NB4 (cell line): ENCODE measurements around the gene IMMP1L.

Experiments used
- DNase-seq: peaks from one replicate; pipeline ENCODE4 v3.0.0; 2010; ENCODE audit warnings: low read depth
- H3K4me3 ChIP-seq: one replicate; pipeline ENCODE4 v1.5.1; 2011; ENCODE audit warnings: mild to moderate bottlenecking, low read depth, low read length, moderate library complexity
- MYC ChIP-seq: IDR thresholded peaks from 2 replicates; pipeline ENCODE4 v1.6.1; 2011; ENCODE audit warnings: low read depth, low read length
- POLR2A ChIP-seq: IDR thresholded peaks from 2 replicates; pipeline ENCODE4 v1.6.1; 2011; ENCODE audit warnings: mild to moderate bottlenecking; ENCODE audit not compliant: insufficient read length; ENCODE audit errors: extremely low read depth
- TF ChIP-seq, protein P1 (sequence below): IDR thresholded peaks from one replicate; pipeline ENCODE4 v1.5.1; 2012; ENCODE audit warnings: low read depth, low read length
- TF ChIP-seq, protein P2 (sequence below): IDR thresholded peaks from 2 replicates; pipeline ENCODE4 v1.6.1; 2011; ENCODE audit warnings: low read depth, low read length

IMMP1L gene

DNA sequence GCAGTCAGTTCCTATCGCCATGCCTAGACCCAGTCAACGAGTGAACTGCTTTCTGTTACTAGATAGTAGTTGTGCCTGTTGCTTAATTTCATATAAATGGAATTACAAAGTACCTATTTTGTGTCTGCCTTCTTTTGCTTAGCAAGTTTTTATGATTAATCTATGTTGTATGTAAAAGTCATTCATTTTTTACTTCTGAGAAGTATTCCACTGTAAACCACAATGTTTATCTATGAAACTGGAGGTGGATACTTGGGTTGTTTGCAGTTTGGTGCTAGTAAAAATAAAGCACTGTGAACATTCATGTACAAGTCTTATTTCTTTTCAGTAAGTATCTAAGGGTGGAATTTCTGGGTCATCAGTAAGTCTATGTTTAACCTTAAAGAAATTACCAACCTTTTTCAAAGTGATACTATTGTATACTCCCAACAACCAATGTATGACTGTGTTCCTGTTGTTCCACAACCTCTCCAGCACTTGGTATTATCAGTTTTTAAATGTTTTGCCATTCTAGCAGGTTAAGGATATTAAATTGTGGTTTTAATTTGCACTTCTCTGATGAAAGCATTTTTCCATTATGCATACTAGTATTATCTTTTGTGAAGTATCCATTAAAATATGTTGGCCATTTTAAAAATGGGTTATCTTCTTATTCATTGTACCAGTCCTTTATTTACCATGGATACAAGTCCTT is 71.5 kb downstream of the IMMP1L start:
- TF ChIP-seq, protein P1, sequence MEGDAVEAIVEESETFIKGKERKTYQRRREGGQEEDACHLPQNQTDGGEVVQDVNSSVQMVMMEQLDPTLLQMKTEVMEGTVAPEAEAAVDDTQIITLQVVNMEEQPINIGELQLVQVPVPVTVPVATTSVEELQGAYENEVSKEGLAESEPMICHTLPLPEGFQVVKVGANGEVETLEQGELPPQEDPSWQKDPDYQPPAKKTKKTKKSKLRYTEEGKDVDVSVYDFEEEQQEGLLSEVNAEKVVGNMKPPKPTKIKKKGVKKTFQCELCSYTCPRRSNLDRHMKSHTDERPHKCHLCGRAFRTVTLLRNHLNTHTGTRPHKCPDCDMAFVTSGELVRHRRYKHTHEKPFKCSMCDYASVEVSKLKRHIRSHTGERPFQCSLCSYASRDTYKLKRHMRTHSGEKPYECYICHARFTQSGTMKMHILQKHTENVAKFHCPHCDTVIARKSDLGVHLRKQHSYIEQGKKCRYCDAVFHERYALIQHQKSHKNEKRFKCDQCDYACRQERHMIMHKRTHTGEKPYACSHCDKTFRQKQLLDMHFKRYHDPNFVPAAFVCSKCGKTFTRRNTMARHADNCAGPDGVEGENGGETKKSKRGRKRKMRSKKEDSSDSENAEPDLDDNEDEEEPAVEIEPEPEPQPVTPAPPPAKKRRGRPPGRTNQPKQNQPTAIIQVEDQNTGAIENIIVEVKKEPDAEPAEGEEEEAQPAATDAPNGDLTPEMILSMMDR, result no peak
- TF ChIP-seq POLR2A, result no peak
- no peak for TF ChIP-seq MYC
- TF ChIP-seq, protein P2, sequence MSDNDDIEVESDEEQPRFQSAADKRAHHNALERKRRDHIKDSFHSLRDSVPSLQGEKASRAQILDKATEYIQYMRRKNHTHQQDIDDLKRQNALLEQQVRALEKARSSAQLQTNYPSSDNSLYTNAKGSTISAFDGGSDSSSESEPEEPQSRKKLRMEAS, result no peak
- H3K4me3 ChIP-seq, result no peak overlapping the region
- DNase-seq, result no peak

DNA sequence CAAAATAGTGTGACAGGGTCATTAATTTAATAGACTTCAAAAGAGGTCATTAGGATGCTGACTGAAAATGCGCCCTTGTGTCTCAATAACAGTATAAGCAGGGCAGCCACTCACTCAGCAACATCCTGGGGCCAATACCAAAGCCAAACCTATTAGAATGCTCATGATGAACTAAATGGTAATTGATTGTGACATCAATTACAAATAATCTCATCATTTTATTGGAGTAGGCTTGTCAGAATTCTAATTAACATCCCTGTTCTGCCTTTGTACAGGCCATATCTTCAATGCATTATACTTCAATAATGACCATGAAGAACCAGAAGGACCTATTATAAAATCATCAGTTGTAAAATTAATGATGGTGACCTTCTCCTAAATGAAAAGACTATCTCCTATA is 75.6 kb downstream of the IMMP1L start:
- DNase-seq, result no peak
- H3K4me3 ChIP-seq, result no peak overlapping the region
- TF ChIP-seq MYC, result no peak
- TF ChIP-seq POLR2A, result no peak
- TF ChIP-seq, protein P1, result no peak
- TF ChIP-seq, protein P2, result no peak

DNA sequence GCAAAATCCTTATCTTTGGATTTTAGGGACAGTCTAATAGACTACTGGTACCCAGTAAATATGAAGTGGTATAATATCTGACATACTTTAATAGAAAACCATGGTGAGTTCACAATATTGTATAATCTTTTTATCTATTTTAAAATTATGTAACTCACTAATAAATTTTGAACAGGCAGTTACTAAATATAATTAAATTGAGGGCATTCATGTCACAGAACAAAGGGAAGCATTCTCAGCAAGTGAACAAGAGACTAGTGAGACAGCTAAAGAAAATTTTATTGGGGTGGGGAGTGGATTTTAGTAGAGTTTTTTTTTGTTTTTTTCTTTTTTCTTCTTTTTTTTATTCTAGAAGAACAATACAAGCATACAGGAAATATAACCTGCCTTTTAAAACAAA is 84.8 kb downstream of the IMMP1L start:
- TF ChIP-seq, protein P1, result no peak
- TF ChIP-seq POLR2A (no peak), MYC (no peak)
- TF ChIP-seq, protein P2, result no peak
- H3K4me3 ChIP-seq, result no peak overlapping the region
- no peak for DNase-seq

DNA sequence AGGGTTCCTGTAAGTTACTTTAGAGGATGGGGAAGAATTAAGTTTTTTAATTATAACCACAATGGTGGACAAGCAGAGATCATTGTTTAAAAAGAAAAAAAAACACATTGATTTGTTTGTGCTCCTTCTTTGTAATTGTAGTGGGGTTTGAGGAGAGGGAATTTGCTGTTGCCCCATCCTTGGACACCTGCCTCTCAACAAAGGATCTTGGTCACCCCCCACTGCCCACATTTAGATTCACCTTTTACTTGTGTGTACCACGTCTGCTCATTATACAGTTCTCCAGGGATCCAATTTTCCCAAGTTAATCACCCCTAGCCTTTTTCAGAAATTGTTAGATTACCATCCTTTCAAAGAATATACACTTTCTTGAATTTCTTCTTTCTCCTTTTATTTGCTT is 86.7 kb downstream of the IMMP1L start:
- H3K4me3 ChIP-seq, result no peak overlapping the region
- DNase-seq, result no peak

DNA sequence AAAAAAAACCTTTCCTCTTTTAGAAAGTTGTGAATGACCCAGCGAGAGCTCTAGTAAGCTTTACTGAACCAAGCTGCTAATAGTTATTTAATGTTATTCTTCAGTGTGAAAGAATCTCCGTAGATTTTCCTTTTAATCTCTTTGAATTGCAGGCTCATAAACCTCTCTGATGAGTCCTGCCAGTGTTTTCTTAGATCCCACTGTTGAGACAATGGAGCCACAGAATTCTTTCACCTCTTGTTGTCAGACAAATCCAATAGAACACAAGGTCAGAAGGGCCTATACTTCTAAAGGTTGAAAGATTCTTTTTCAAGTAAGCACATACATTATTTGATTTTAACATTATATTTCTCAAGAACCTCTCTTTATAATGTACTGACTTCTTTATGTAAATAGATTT is 87.6 kb downstream of the IMMP1L start:
- no peak overlapping the region for H3K4me3 ChIP-seq
- TF ChIP-seq MYC (no peak), POLR2A (no peak)
- TF ChIP-seq, protein P1, result no peak
- TF ChIP-seq, protein P2, result no peak
- no peak for DNase-seq

More for the DNA sequence above, 86.7 kb downstream of the IMMP1L start:
- TF ChIP-seq POLR2A, result no peak
- TF ChIP-seq MYC, result no peak
- TF ChIP-seq, protein P2, result no peak
- TF ChIP-seq, protein P1, result no peak
